Activated CD8-positive, alpha-beta memory T cell treated with anti-CD3 and anti-CD28 coated beads, Interleukin-2, amount 50 U/mL, for 1 hour (primary cell): Measurements from ENCODE around the gene HTR3C.
"Not testable (repeated sequence)": the region's sequence is repeated elsewhere in the genome, so short reads cannot be mapped to it uniquely, and the experiment has no call there.

Experiments
- DNase-seq: peaks from one replicate; pipeline ENCODE4 v3.0.0-alpha.2; 2020; ENCODE audit errors: extremely low read depth

HTR3C gene

GRCh38 chr3:184031187-184031792 lies 21.6 kb upstream of the HTR3C start, which contains the start of gene HTR3D:
Gene HTR3D (plus strand): TSS chr3:184031742. CDS start chr3:184031742, 0 bp downstream.
- DNase-seq: no peak

DNA sequence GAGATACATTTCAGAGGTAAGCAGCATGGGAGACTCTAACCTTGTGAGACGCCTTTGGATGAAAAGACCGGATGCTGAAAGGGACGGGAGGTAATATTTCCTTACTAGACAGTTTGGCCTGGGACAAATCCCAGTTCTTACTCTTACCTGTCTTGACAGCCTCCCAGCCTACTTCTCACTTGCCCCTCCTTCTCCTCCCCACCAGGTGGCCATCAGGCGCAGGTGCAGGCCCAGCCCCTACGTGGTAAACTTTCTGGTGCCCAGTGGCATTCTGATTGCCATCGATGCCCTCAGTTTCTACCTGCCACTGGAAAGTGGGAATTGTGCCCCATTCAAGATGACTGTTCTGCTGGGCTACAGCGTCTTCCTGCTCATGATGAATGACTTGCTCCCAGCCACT lies 15.0 kb upstream of the HTR3C start:
- no peak for DNase-seq

- not testable (repeated sequence) for DNase-seq
These were observed 14.5 kb upstream of the HTR3C start for GRCh38 chr3:184038307-184038706.

DNA sequence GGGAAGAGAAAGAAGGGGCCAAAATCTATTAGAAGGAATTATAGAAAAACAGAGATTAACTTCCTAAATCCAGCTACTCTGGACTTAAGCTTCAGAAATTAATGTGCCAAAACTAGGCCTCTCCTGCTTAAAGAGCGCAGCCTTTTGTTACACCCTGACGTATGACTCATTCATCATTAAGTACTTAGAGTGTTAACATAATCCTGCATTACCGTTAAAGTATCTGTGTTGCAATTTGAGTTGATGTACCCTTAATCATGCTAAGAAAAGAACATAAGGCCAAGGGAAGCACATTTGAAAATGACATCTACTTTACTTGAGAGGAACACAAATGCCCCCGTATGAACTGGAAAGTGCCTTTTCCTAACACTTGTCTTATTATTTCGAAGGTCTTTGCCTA lies 13.4 kb upstream of the HTR3C start:
- DNase-seq: no peak

GRCh38 chr3:184040010-184040409 lies 12.8 kb upstream of the HTR3C start:
- no peak for DNase-seq

GRCh38 chr3:184042617-184043016 lies 10.2 kb upstream of the HTR3C start:
- no peak for DNase-seq

- DNase-seq: no peak
These were observed 6.9 kb upstream of the HTR3C start for GRCh38 chr3:184045995-184046394.

GRCh38 chr3:184050217-184050847 lies 2.5 kb upstream of the HTR3C start:
- no peak for DNase-seq

GRCh38 chr3:184058029-184058428 lies 5.2 kb downstream of the HTR3C start:
- no peak for DNase-seq

DNA sequence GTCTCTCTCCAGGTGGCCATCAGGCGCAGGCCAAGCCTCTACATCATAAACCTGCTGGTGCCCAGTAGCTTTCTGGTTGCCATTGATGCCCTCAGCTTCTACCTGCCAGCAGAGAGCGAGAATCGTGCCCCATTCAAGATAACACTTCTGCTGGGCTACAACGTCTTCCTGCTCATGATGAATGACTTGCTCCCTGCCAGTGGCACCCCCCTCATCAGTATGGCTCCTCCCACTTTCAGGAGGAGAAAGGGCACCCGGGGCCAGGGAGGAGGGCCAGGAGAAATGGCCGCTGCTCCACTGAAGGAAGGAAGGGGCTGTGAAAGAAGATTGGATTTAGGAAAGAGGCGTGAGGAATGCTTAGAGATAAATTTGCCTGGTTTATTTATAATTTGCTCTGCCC lies 6.6 kb downstream of the HTR3C start:
- DNase-seq: no peak

GRCh38 chr3:184062637-184063036 lies 9.8 kb downstream of the HTR3C start:
- DNase-seq: no peak

GRCh38 chr3:184066211-184066610 lies 13.4 kb downstream of the HTR3C start:
- no peak for DNase-seq

- DNase-seq: no peak
These were observed 14.8 kb downstream of the HTR3C start for GRCh38 chr3:184067573-184068055.

GRCh38 chr3:184068344-184068743 lies 15.5 kb downstream of the HTR3C start:
- no peak for DNase-seq

DNA sequence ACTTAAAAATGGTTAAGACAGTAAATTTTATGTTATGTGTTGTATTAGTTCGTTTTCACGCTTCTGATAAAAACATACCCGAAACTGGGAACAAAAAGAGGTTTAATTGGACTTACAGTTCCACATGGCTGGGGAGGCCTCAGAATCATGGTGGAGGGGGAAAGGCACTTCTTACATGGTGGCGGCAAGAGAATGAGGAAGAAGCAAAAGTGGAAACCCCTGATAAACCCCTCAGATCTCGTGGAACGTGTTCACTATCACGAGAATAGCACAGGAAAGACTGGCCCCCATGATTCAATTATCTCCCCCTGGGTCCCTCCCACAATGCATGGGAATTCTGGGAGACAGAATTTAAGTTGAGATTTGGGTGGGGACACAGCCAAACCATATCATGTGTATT lies 18.3 kb downstream of the HTR3C start:
- not testable (repeated sequence) for DNase-seq

DNA sequence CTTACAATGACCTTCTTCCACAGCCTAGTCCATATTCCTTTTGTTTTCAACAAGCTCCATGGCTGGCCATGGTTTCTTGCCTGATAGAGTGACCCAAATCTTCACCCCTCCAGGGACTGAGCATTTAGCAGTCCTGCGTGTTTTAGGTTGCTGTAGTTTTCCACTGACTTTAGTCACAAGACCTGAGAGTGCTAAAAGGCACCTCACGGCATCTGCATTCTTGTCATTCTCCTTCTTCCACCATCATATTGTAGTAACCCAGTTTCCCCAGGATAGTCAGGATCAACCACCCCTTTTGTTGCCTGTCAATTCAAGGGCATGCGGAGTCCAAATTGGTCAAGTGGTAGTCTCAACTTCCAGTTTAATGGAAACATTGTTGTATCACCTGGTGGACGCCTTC lies 20.8 kb downstream of the HTR3C start:
- DNase-seq: no peak

DNA sequence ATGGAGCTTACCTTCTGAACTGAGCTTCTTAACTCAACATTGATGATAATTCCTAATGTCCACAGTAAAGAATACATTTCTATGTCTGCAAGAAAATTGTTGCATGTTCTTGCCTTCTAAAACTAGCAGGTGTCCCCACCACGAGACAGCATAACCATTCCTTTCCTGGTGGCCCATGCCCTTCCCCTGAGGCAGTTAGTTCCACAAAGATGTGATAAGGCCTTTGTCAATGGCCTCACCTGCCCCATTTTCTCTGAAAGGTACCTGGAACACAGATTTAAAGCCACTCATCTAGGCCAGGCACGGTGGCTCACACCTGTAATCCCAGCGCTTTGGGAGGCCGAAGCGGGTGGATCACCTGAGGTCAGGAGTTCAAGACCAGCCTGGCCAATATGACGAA lies 23.1 kb downstream of the HTR3C start:
- no peak for DNase-seq

DNA sequence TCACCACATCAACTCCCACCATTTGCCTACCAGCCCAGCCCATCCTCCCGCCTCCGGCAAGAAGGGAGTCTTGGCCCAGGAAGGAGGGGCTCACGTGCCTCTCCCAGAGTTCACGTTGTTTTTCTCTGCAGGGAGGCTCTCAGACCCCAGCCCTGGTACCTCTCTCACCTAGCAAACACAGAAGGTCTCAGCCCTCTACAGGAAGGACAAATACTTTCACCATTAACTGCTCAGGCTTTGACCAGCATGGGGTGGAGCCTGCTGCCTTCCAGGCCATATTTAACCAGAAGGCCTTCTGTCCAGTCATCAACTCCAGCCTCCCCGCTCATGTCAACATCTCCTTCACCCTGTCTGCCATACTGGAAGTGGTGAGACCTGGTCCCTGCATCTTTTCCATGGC lies 25.0 kb downstream of the HTR3C start:
- DNase-seq: no peak

DNA sequence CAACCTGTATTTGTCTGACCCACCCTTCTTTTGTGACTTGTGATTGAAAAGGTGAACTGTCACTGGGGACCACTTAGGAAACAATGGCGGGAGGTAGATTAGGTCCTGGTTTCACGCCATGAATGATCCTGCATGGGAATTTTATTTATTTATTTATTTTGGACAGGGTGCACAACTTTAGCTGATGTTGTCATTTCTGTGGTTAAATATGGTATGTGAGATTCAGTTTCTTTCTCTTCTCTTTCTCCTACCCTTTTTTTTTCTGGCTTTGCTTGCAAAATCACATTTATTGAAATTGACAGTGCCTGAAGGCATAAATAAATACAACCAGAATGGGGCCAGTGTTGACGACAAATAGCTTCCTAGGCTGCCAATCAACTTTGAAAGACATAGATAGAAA lies 26.0 kb downstream of the HTR3C start:
- DNase-seq: no peak

DNA sequence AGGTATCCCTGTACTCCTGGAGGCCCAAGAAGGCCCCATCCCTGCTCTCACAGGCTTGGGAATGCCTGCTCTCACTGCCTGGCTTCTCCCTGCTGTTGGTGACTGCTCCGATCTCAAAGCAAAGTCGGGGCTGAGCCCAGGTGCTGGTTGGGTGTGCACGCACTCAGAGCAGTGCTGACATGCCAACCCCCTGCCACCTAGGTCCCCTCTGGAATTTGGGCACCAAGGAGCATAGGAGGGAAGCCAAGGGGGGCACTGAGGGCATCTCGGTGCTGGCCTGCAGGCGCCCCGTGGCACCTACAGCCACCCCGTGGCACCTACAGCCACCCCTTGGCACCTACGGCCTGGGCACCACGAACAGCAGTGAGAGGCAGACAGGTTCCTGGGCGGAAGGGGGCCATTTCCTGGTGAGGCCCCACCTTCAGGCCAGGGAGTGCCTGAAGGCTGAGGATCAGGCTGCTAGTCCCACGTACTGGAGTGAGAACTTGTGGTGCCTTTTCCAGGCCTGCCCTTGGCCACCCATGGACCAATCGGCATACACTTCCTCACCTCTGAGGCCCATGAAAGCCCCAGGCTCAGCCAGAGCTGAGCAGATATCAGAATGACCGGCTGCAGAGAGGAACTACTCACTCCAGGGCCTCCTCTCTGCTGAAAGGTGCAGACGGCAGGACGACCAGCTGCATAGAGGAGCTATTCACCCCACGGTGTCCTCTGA lies 28.4 kb downstream of the HTR3C start:
- no peak for DNase-seq

DNA sequence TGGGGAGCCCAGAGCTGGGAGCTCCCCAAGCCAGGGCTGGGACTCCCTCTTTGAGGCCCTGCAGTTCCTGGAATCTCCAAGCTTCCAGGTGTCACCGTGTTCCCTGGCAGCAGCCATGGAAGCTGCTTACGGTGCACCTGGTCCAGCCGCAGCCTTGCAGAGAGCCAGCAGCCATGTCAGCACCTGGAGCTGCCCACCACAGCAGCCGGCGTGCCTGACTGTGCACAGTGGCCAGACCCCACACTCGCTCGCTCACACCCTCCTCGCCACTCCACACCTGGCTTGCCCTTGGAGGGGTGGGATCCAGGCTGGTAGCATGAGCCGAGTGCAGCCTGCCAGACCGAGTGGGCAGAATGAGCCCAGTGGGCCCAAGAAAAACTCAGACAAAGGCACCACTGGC lies 29.2 kb downstream of the HTR3C start:
- no peak for DNase-seq

DNA sequence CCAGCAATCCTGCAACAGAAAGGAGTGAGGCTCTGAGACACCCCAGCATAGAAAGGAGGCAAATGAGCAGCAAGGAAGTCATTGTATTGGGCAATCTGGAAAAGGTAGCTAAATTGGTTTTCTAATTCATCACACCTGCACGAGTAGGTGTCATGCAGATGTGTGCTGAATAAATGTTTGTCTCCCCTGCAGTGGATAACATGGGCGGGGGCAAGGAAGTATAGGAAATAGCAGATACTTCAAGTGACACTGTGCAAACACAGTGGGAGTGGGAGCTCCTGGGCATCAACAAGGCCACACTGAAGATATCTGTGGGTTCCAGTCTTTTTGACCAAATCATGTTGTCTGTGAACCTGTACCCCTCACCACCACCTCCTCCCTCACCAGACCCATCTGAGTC lies 29.6 kb downstream of the HTR3C start:
- no peak for DNase-seq

DNA sequence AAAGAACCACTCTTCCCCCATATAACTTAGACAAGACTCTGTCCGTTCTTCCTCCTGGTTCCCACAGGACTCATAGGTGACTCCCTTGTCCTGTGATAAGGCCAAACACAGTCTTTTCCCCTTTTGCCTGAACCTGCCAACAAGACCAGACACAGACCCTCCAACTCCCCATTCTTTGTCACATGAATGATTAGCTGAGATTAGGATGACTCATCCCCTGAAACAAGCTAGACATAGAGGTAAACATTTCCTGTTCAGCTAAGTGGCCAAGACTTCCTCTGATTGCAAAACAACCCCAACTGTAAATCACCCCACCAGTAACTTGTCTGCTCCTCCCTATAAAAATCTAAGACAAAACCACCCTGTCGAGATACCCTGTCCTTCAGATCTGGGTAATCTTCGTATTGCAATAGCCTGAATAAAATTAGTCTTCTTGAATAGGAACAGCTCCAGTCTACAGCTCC lies 32.6 kb downstream of the HTR3C start:
- no peak for DNase-seq
